CD14-positive monocyte (primary cell): ENCODE data around the gene NEO1. TPM values are rescaled to one million over a fixed set of nuclear protein-coding genes. Genes with fewer than 3 reads are reported as not detected.

Experiments
- DNase-seq, 3 donors: peaks; one replicate each; pipeline ENCODE4 v3.0.0-alpha.2; 2011 to 2022
- H2AFZ ChIP-seq: 2 replicates; pipeline ENCODE4 v1.6.0; 2012; ENCODE audit warnings: mild to moderate bottlenecking, low read depth, low read length, inconsistent platforms; ENCODE audit not compliant: insufficient read depth, poor library complexity, severe bottlenecking
- H3K27ac ChIP-seq, 2 donors: 1 replicate in 1 of 2; 2 replicates in 1 of 2; pipeline ENCODE4 v1.5.1; 2012 to 2013; ENCODE audit warnings: low read length in 2 of 2, control low read depth in 1 of 2, inconsistent platforms in 1 of 2, low read depth in 1 of 2, mild to moderate bottlenecking in 1 of 2
- H3K27me3 ChIP-seq, 2 donors: one replicate each; pipeline versions ENCODE4 v1.6.0 to v1.6.1; 2011 to 2013; ENCODE audit warnings: low read length in 2 of 2; ENCODE audit not compliant: control insufficient read depth in 2 of 2, insufficient read depth in 2 of 2
- H3K36me3 ChIP-seq, 2 donors: replicated peaks in 1 of 2; 1 replicate in 1 of 2; 2 replicates in 1 of 2; pipeline versions ENCODE4 v1.5.1 to v1.6.1; 2012 to 2013; ENCODE audit warnings: low read length in 2 of 2, control low read depth in 1 of 2, inconsistent platforms in 1 of 2, mild to moderate bottlenecking in 1 of 2; ENCODE audit not compliant: insufficient read depth in 2 of 2, control insufficient read depth in 1 of 2
- H3K4me1 ChIP-seq, 2 donors: 1 replicate in 1 of 2; 2 replicates in 1 of 2; pipeline versions ENCODE4 v1.5.1 to v1.6.1; 2012 to 2013; ENCODE audit warnings: low read length in 2 of 2, control low read depth in 1 of 2, inconsistent platforms in 1 of 2, mild to moderate bottlenecking in 1 of 2, moderate library complexity in 1 of 2; ENCODE audit not compliant: insufficient read depth in 2 of 2, control insufficient read depth in 1 of 2
- H3K4me2 ChIP-seq: replicated peaks from 2 replicates; pipeline ENCODE3; 2012; ENCODE audit warnings: low read length, moderate library complexity, mild to moderate bottlenecking; ENCODE audit not compliant: poor library complexity, severe bottlenecking; ENCODE audit errors: extremely low read depth
- H3K4me3 ChIP-seq, 3 experiments: fragments of 200-600 bp in 1 of 3; sonication (generic) in 1 of 3; replicated peaks in 1 of 3; 1 replicate in 2 of 3; 2 replicates in 1 of 3; pipeline ENCODE4 v1.5.1; 2011 to 2013; ENCODE audit warnings: low read length in 3 of 3, mild to moderate bottlenecking in 3 of 3, control low read depth in 2 of 3, low read depth in 2 of 3, inconsistent platforms in 1 of 3, moderate library complexity in 1 of 3
- H3K79me2 ChIP-seq: 2 replicates; pipeline ENCODE4 v1.6.0; 2012; ENCODE audit warnings: mild to moderate bottlenecking, control low read depth, inconsistent platforms, low read length, moderate library complexity; ENCODE audit not compliant: insufficient read depth
- H3K9ac ChIP-seq: 2 replicates; pipeline ENCODE4 v1.6.0; 2017; ENCODE audit warnings: low read length, mild to moderate bottlenecking; ENCODE audit not compliant: insufficient read depth, poor library complexity, severe bottlenecking
- H3K9me3 ChIP-seq, 2 donors: replicated peaks in 1 of 2; 1 replicate in 1 of 2; 2 replicates in 1 of 2; pipeline versions ENCODE4 v1.5.1 to v1.6.1; 2012 to 2013; ENCODE audit warnings: low read length in 2 of 2, control low read depth in 1 of 2; ENCODE audit not compliant: control insufficient read depth in 1 of 2, insufficient read depth in 1 of 2
- H4K20me1 ChIP-seq: 2 replicates; pipeline ENCODE4 v1.6.0; 2012; ENCODE audit warnings: mild to moderate bottlenecking, low read length, control low read depth, moderate library complexity; ENCODE audit not compliant: insufficient read depth
- H3K27ac Mint-ChIP-seq, 7 donors: one replicate each; pipeline ENCODE4 v1.8.0; 2020; ENCODE audit warnings: mild to moderate bottlenecking in 7 of 7, mixed read lengths in 7 of 7, moderate library complexity in 6 of 7, inconsistent platforms in 2 of 7
- H3K27me3 Mint-ChIP-seq, 3 donors: one replicate each; pipeline ENCODE4 v1.8.0; 2021 to 2022; ENCODE audit warnings: low read depth in 3 of 3, mild to moderate bottlenecking in 3 of 3, mixed read lengths in 3 of 3, moderate library complexity in 3 of 3, inconsistent platforms in 1 of 3
- H3K36me3 Mint-ChIP-seq, 2 donors: one replicate each; pipeline ENCODE4 v1.8.0; 2020; ENCODE audit warnings: mixed read lengths in 2 of 2, inconsistent platforms in 1 of 2, mild to moderate bottlenecking in 1 of 2
- H3K4me1 Mint-ChIP-seq: one replicate; pipeline ENCODE4 v1.8.0; 2020; ENCODE audit warnings: mild to moderate bottlenecking, mixed read lengths
- H3K4me3 Mint-ChIP-seq, 2 donors: one replicate each; pipeline ENCODE4 v1.8.0; 2020; ENCODE audit warnings: mild to moderate bottlenecking in 2 of 2, mixed read lengths in 2 of 2, moderate library complexity in 1 of 2
- H3K9me3 Mint-ChIP-seq, 7 donors: one replicate each; pipeline ENCODE4 v1.8.0; 2020 to 2022; ENCODE audit warnings: mixed read lengths in 7 of 7, mild to moderate bottlenecking in 6 of 7, moderate library complexity in 6 of 7, inconsistent platforms in 2 of 7
- CTCF ChIP-seq: fragments of 200-600 bp; IDR thresholded peaks from one replicate; pipeline ENCODE4 v1.8.0; 2022; ENCODE audit warnings: antibody characterized with exemption, mild to moderate bottlenecking
- WGBS: methylation state at CpG from one replicate; pipeline ENCODE4 v1.1.5; 2013; ENCODE audit warnings: missing lambda C conversion rate; ENCODE audit not compliant: insufficient coverage; 5-methylcytosine and 5-hydroxymethylcytosine counted together
- intact Hi-C, 2 donors: fragments of 100-400 bp; cut with micrococcal nuclease; formaldehyde crosslinking; loops; one replicate each; pipeline versions ENCODE4 v1.15.0 to v1.15.1; 2023
- polyA plus RNA-seq, 3 donors: library from polyadenylated mRNA; depleted of rRNA in 1 of 3; unstranded in 2 of 3; stranded (reverse) in 1 of 3; fragments of 300-500 nt in 2 of 3; fragments of >200 nt in 1 of 3; fragmentation: Illumina TruSeq in 2 of 3; gene quantifications; 1 replicate in 2 of 3; 2 replicates in 1 of 3; pipeline ENCODE4 v1.2.3, GENCODE V29; 2012 to 2021

The NEO1 gene
- polyA plus RNA-seq, 3 donors, result 0.03 to 0.06 TPM; not detected in 1

GRCh38 chr15:73303636-73304035 is 251.4 kb downstream of the NEO1 start:
- Histone ChIP-seq H3K4me3 (peak overlapping the region; percentile 8 to 49 (median 10)), H3K27ac (peak overlapping the region; percentile 2 to 45), H2AFZ (peak overlapping the region; percentile 64), H4K20me1 (no peaks in the 10 kb centered on the region), H3K27me3 (no peaks in the 10 kb centered on the region), H3K36me3 (no peaks in the 10 kb centered on the region), H3K4me2 (peak overlapping the region; percentile 62), H3K79me2 (peaks cover 8% of the 10 kb centered on the region), H3K4me1 (peaks cover 45 to 53% of the 10 kb centered on the region in 2 donors), H3K9ac (peak overlapping the region; percentile 32), H3K9me3 (no peaks in the 10 kb centered on the region)
- peaks cover 58% of the 10 kb centered on the region for H3K4me1 Mint-ChIP-seq
- peaks cover 3 to 4% of the 10 kb centered on the region in 2 donors for H3K36me3 Mint-ChIP-seq
- H3K9me3 Mint-ChIP-seq, result no peaks in the 10 kb centered on the region
- H3K4me3 Mint-ChIP-seq, result peak overlapping the region; percentile 60 to 83
- 8% methylated on average over 3 of the region's 5 CpGs for WGBS
- DNase-seq, result peak in 2 of 3 donors; percentile 36 to 40
- peaks cover under 1 to 8% (median 2%) of the 10 kb centered on the region in 3 donors for H3K27me3 Mint-ChIP-seq
- H3K27ac Mint-ChIP-seq, result peak overlapping the region in 6 of 7 donors; percentile 38 to 88 (median 76)
- TF ChIP-seq CTCF, result no peak
- intact Hi-C loops, result loop anchor here in 1 of 2 donors (5.0 kb wide), 1 partner anchor 394 kb away; no protein-coding TSS in a partner anchor

- no peak overlapping the region for H3K4me2 ChIP-seq
- no peak overlapping the region for H3K4me3 Mint-ChIP-seq
- peaks cover 49% of the 10 kb centered on the region for H3K4me1 Mint-ChIP-seq
- peaks cover 37 to 45% of the 10 kb centered on the region in 2 donors for H3K4me1 ChIP-seq
- H3K36me3 ChIP-seq, result no peaks in the 10 kb centered on the region
- no peaks in the 10 kb centered on the region for H3K9me3 Mint-ChIP-seq
- no peak overlapping the region for H2AFZ ChIP-seq
- H3K27ac Mint-ChIP-seq, result peak overlapping the region in 2 of 7 donors; percentile 42 to 48
- H3K27me3 Mint-ChIP-seq, result peaks cover 2 to 8% (median 5%) of the 10 kb centered on the region in 3 donors
- H3K9ac ChIP-seq, result peak overlapping the region; percentile 24
- H3K4me3 ChIP-seq, result no peak overlapping the region
- TF ChIP-seq CTCF, result peak; percentile 74
- H3K79me2 ChIP-seq, result peaks cover 8% of the 10 kb centered on the region
- DNase-seq, result peak; percentile 43 to 58 (median 55)
- intact Hi-C loops, result no loop called here
- peaks cover 4% of the 10 kb centered on the region in 2 donors for H3K36me3 Mint-ChIP-seq
- H3K27me3 ChIP-seq, result no peaks in the 10 kb centered on the region
- H3K27ac ChIP-seq, result peak overlapping the region in 1 of 2 donors; percentile 17
- no peaks in the 10 kb centered on the region for H3K9me3 ChIP-seq
- 62% methylated on average over 8 of the region's 12 CpGs for WGBS
- no peaks in the 10 kb centered on the region for H4K20me1 ChIP-seq
Measured at GRCh38 chr15:73305331-73306211, 253.3 kb downstream of the NEO1 start.
